Chondrocyte (in vitro differentiated cells): ENCODE results near the gene USP22. TPM values are rescaled to one million over a fixed set of nuclear protein-coding genes. Genes with fewer than 3 reads are reported as not detected.

ENCODE experiments used
- DNase-seq: peaks from one replicate; pipeline ENCODE4 v3.0.0; 2021; ENCODE audit warnings: mixed read lengths, low spot score
- H3K27ac Mint-ChIP-seq: one replicate; pipeline ENCODE4 v1.8.0; 2021; ENCODE audit warnings: mild to moderate bottlenecking, moderate library complexity, mixed read lengths; ENCODE audit not compliant: unreplicated experiment
- H3K27me3 Mint-ChIP-seq: 2 replicates; pipeline ENCODE4 v1.8.0; 2021; ENCODE audit warnings: low read depth, mixed read lengths
- H3K36me3 Mint-ChIP-seq: 2 replicates; pipeline ENCODE4 v1.8.0; 2021; ENCODE audit warnings: low read depth, mixed read lengths
- H3K4me1 Mint-ChIP-seq: 2 replicates; pipeline ENCODE4 v1.8.0; 2021; ENCODE audit warnings: low read depth, mild to moderate bottlenecking, mixed read lengths
- H3K4me3 Mint-ChIP-seq: one replicate; pipeline ENCODE4 v1.8.0; 2021; ENCODE audit warnings: mild to moderate bottlenecking, moderate library complexity, mixed read lengths; ENCODE audit not compliant: unreplicated experiment
- H3K9me3 Mint-ChIP-seq: 2 replicates; pipeline ENCODE4 v1.8.0; 2021; ENCODE audit warnings: low read depth, mixed read lengths
- total RNA-seq: library from RNA; stranded (reverse); gene quantifications from 3 replicates; pipeline ENCODE4 v1.2.1, GENCODE V29; 2021
- TF ChIP-seq, protein P1 (sequence below): fragments of 200-600 bp; sonication (generic); IDR thresholded peaks from 2 replicates; pipeline ENCODE4 v1.5.0; 2021; ENCODE audit warnings: antibody characterized with exemption, mild to moderate bottlenecking, moderate library complexity

The USP22 gene
- total RNA-seq, 1 donor from 2014 or later, result 248 TPM

DNA sequence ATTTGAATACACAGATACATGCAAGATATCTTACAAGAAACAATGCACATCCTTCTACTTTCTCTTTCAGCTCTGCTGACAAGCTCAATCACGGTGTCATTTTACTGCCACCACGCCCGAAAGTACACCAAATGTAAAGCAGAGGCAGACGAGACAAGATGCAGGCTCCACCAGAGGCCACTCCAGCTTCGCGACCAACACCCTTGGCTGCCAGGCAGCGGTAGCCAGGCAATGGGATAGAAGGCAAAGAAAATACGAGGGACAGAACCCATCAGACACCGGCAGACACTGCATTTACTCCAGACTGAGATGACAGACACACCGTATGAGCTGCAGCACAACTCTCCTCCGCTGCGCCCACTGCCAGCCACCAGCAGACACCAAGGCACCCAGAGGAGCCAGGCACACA, 41.0 kb downstream of the USP22 start:
- TF ChIP-seq, protein P1, sequence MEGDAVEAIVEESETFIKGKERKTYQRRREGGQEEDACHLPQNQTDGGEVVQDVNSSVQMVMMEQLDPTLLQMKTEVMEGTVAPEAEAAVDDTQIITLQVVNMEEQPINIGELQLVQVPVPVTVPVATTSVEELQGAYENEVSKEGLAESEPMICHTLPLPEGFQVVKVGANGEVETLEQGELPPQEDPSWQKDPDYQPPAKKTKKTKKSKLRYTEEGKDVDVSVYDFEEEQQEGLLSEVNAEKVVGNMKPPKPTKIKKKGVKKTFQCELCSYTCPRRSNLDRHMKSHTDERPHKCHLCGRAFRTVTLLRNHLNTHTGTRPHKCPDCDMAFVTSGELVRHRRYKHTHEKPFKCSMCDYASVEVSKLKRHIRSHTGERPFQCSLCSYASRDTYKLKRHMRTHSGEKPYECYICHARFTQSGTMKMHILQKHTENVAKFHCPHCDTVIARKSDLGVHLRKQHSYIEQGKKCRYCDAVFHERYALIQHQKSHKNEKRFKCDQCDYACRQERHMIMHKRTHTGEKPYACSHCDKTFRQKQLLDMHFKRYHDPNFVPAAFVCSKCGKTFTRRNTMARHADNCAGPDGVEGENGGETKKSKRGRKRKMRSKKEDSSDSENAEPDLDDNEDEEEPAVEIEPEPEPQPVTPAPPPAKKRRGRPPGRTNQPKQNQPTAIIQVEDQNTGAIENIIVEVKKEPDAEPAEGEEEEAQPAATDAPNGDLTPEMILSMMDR, result no peak
- no peak for DNase-seq
- Mint-ChIP-seq H3K4me1 (peaks cover 33% of the 10 kb centered on the region), H3K9me3 (no peaks in the 10 kb centered on the region), H3K36me3 (peaks cover 49% of the 10 kb centered on the region), H3K4me3 (peak overlapping the region; percentile 13), H3K27me3 (no peaks in the 10 kb centered on the region), H3K27ac (peak overlapping the region; percentile 9)

DNA sequence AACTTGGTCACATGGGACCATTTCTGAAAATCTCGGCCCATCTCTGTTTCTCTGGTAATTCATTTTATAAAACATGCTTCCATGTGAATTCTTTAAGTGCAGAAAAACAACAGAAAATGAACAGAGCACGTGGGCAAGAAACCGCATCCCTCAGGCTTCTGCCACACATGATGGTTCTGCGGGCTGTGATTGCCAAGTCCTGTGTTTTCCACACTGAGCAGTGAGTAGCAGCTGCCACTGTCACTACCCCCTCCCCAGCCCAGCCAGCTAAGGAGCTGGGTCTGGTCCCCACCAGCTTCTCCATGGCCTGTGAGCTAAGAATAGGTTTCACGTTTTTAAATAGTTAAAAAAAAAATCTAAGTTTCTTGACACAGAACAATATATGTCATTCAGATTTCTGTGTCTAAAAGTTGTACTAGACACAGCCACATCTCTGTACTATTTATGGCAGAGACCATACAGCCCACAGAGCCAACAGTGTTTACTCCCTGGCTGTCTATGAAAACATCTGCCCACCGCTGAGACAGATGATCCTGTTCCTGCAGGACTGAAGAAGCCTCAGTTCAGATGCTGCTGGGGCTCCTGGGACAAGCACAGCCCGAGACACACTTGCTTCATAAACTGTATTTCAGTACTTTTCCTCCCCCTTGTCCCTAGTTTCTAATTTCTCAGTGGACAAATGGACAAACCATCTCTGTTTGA, 41.5 kb downstream of the USP22 start:
- TF ChIP-seq, protein P1, result no peak
- peaks cover 33% of the 10 kb centered on the region for H3K4me1 Mint-ChIP-seq
- no peaks in the 10 kb centered on the region for H3K9me3 Mint-ChIP-seq
- H3K27ac Mint-ChIP-seq, result peak overlapping the region; percentile 68
- no peak for DNase-seq
- peaks cover 45% of the 10 kb centered on the region for H3K36me3 Mint-ChIP-seq
- no peaks in the 10 kb centered on the region for H3K27me3 Mint-ChIP-seq
- no peak overlapping the region for H3K4me3 Mint-ChIP-seq

DNA sequence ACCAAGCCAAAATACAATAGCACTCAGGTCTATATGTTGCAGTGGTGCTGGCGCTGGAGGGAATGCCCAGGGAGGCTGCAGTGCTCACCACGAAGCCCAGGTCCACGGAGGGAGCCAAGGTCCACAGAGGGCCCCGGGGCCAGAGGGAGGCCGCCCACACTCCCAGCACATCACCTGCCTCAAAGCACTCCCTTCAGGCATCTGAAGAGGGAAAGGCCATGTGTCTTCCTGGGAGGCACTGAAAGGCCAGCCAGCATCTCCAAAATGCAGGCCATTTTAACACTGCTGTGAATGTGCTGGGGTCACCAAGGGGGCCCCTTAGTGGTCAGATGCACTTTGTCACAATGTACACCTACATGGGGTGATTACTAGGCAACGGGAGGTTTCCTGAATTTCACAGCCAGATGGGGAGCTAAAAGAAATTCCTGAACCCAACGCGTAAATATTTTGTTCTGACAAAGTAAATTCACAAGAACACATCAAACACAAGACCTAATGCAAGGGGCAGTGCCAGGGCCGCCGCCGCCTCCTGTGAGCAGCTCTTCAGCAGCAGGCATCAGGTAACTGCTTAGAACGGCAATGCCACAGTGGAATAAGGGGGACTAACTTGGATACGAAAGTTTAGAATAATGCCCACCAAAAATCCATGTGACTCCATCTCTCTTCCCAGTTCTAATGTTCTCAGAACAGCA, 42.8 kb downstream of the USP22 start:
- Mint-ChIP-seq H3K4me1 (peaks cover 33% of the 10 kb centered on the region), H3K27ac (peak overlapping the region; percentile 27), H3K36me3 (peaks cover 34% of the 10 kb centered on the region), H3K9me3 (no peaks in the 10 kb centered on the region), H3K4me3 (no peak overlapping the region), H3K27me3 (no peaks in the 10 kb centered on the region)
- TF ChIP-seq, protein P1, result no peak
- no peak for DNase-seq

DNA sequence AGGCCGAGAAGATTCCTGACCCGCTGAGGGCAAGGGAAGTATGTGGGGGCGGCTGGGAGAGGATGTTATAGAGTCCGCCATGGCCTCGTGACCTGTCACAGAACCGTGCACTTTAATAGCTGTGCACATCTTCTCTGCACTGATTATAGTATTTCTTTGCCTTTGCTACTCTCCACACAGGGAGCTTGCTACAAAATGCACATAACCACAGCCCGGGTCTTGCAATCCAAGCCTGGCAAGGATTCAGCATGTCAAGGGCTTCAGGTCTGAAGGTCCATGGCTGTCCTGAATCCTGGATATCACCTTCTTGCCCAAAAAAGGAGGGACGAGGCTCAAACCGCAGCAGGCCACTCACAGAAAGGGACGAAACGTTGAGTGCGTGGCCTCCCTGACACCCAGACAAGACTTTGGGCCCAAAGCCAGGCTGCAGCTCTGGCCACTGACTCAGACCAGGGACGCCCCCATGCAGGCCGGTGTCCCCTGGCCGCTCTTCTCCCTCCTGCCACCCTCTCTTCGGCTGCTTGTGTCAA, 43.7 kb downstream of the USP22 start:
- TF ChIP-seq, protein P1, result no peak
- Mint-ChIP-seq H3K27ac (peak overlapping the region; percentile 68), H3K9me3 (no peaks in the 10 kb centered on the region), H3K4me1 (peaks cover 33% of the 10 kb centered on the region), H3K36me3 (peaks cover 28% of the 10 kb centered on the region), H3K27me3 (no peaks in the 10 kb centered on the region), H3K4me3 (no peak overlapping the region)
- no peak for DNase-seq

DNA sequence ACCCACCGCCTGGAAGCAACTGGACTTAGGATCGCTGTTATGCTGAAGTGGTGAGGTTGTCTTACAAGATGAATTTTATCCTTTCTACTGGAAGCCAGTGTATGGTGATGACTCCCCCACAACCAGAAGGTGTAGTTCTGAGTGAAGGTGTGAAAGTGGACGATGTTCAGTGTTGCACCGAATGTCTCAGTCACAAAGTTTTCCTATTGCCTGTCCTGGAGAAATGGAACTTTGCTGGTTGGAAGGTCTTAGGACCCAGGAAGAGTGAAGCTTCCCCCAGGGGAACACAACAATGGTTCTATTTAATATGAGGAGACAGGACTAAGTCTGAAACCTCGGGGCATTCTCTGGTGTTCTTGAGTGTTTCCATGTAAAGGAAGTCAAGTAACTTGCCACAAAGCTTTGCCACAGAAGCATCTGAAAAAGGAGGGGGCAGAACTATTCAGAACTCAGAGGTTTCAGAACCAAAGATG, 44.2 kb downstream of the USP22 start:
- H3K4me3 Mint-ChIP-seq, result no peak overlapping the region
- no peaks in the 10 kb centered on the region for H3K9me3 Mint-ChIP-seq
- H3K27me3 Mint-ChIP-seq, result no peaks in the 10 kb centered on the region
- peaks cover 25% of the 10 kb centered on the region for H3K36me3 Mint-ChIP-seq
- peaks cover 33% of the 10 kb centered on the region for H3K4me1 Mint-ChIP-seq
- TF ChIP-seq, protein P1, result no peak
- DNase-seq, result no peak
- peak overlapping the region; percentile 51 for H3K27ac Mint-ChIP-seq
